Endometrial microvascular endothelial cells (primary cell): Measurements from ENCODE around the gene CAP1. TPM values are rescaled to one million over a fixed set of nuclear protein-coding genes. Genes with fewer than 3 reads are reported as not detected.

Source experiments
- in situ Hi-C: cut with HindIII; loops from 2 replicates; pipeline ENCODE4 v1.10.0; 2017; ENCODE audit warnings: low sequenced_read_pairs, low pct_unique_long_range_greater_than_20kb; ENCODE audit errors: inconsistent ontology term
- total RNA-seq: library from RNA; depleted of rRNA; stranded (reverse); fragments of >200 nt; gene quantifications from one replicate; pipeline ENCODE4 v1.2.3, GENCODE V29; 2015; ENCODE audit errors: inconsistent ontology term

Gene CAP1
- total RNA-seq, 1 donor from 2014 or later = 549 TPM

DNA sequence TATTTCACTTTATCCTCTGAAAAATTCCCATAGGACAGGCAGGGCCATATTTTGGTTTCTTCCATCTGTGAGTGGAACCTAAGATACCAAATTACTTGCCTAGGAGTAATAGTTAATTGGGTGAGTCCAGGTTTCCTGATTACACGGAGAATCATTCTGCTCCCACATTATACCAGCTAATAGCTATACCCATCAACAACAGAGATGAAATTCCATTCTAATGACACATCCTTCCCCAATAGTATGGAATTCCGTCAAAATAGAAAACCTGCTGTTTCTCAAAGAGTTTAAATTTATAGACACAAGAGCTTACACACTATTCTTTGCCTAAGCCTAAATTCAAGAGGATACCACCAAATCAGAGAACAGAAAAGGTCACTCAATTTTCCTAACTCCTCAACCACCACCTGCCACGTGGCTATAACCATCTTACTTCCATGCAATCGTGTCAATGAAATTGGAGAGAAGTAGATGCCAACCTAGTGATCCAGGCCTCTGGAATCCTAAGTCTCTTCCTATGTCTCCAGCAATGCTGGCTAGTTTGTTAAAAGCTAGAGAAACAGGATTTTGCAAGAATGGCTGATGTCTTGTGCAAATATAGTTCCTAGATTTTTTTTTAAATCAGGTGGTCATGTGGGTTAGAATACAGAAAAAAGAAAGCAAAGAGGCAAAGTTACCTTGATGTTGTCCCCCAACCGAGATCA lies 50.3 kb downstream of the CAP1 start:
- in situ Hi-C loops = no loop called here

DNA sequence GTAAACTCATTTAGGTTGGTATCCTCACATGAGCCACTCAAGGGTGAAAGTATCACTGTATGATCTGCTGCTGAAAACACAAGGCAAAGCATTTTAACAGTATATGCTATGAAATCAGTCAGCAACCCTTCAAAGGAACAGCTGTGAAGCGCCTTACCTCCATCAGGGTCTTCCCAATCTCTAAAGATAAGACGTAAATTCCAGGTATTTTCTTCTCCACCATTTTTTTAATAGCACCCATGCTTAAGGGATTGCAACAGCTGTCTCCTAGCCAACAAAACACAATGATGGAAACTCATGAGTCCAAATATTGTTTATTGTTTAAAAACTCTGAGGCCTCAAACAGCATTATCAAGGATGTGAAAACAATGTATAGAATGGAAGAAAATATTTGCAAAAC lies 51.7 kb downstream of the CAP1 start:
- in situ Hi-C loops = no loop called here

DNA sequence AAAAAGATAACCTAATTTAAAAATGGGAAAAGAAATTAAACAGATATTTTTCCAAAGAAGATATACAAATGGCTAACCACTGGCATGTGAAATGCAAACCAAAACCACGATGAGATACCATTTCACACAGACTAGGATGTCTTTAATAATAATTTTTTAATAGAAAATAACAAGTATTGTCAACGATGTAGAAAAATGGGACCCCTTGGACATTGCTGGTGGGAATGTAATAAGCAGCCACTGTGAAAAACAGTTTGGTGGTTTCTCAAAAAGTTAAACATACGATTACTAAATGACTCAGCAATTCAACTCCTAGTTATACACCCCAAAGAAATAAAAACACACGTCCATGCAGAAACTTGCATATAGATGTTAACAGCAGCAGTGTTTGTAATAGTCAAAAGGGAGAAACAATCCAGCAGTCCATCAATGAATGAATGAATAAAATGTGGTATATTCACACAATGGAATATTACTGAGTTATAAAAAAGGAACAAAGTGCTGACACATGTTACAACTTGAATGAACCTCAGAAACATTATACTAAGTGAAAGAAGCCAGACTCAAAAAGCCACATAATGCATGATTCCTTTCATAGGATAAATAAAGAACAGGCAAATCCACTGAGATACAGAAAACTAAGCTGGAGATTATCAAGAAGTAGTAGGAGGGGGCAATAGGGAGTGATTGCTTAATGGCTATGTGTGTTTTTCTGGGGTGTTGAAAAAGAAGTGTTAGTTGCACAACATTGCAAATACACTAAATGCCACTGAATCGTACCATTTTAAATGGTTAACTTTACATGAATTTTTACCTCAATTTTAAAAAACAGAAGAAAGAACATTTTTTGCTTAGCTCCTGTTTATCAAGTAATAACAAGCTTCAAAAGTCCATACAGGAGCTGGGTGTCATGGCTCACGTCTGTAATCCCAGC lies 52.4 kb downstream of the CAP1 start:
- in situ Hi-C loops = no loop called here

DNA sequence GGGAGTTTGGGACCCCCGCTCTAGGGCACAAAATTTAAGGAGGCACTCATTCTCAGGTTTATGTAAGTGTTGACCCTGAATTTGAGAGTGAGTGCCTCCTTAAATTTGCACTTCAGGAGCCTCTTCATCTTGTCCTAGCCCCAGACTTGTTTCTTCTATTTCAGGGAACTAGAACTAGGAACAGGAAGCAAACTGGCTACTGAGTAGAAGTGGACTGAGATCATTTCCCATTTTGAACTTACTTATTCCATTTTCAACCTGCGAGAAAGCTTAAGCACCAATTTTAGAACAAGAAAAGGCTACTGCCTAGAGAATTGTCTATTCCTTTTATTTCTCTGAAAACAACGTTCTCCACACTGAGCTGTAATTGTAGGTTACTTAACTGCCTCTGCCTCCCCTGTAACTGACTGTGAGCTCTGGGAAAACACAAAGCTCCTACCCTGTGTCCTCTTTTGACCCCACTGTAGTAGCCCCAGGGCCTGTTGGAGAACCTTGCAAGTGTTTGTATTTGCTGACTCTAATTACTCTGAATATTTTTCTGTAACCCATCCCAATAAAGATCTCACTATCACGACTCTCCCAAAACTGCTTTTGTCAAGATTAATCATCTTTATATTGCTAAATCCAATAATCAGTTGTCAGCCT lies 54.1 kb downstream of the CAP1 start:
- in situ Hi-C loops = no loop called here

DNA sequence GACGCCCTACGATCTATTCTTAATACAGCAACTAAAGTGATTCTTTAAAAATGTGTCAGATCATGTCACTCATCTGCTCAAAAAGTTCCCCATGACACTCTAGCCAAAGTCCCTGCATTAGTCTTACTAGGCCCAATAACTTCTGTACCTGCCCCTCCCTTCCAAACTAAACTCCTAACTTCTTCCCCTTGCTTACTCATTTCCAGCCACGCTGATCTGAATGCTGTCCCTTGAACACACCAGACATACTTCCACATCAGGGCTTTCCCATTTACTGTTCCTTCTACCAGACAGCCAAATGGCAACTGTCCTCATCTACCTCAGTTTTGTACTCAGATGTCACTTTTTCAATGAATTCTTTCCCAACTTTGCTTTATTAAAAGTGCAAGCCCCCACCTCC lies 55.3 kb downstream of the CAP1 start:
- in situ Hi-C loops = no loop called here

DNA sequence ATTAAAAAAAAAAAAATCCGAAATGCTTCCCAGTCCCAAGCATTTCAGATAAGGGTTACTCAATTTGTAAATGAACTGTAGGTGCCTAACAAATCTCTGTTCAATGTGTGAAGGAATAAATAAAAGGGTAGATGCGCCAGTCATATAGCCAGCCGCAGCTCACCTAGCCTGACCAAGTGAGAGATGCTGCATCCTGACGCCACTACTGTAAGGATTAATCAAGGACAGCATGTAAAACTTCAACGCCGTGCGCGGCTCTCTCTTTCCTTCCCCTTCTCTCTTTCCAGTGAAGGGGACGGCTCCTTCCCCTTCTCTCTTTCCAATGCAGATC lies 56.1 kb downstream of the CAP1 start:
- in situ Hi-C loops = no loop called here

DNA sequence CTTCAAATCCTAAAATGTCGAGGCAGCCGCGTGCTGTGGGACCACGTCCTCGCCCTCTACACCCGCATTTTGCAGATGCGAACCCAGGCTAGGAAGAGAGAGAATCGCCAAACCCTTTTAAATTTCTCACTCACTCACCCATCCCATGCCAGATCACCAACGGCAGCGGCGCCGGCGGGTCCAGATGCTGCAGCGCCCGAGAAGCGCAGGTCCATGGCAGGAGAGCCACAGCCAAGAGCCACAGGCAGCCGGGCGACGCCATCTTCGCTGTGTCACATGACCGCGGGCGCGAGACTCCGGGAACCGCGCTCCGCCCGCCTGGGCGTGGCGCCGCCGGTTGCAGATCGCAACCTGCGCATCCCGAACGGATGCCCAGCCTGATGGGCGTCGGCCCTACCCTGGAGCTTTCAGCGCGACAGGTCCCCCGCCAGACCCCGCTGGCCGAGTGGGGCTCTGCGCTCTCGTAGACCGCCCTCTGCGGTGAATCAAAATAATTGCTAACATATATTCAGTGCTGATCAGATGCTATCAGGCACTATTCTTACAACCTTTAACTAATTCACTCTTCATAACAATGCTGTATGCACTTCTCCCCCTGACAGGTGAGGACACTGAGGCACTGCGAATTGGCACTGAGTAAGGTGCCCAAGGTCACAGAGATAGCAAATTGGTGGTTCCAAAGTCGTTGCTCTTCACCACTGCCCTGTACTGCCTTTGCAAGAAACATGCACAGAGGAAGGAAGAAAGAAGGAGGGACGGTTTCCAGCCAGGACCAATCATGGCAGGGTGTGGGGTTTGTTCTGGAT lies 56.7 kb downstream of the CAP1 start, which contains the start of gene PPT1:
TSS of gene PPT1 (minus strand) at position 276 of the 806 bp plus-strand sequence. CDS start at position 262, 14 bp downstream.
- in situ Hi-C loops = no loop called here

DNA sequence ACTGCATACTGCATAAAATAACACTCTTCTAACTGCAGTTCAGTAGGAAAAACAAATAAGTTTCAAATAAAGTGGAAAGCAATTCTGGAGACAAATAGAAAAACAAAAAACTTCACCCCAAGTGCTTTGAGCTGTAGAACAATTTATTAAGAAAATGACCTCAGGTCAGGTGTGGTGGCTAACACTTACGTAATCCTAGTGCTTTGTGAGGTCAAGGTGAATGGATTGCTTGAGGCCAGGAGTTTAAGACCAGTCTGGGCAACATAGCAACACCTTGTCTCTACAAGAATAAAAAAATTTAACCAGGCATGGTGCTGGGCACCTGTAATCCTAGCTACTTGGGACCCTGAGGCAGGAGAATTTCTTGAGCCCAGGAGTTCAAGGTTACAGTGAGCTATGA lies 61.5 kb downstream of the CAP1 start:
- in situ Hi-C loops = no loop called here

DNA sequence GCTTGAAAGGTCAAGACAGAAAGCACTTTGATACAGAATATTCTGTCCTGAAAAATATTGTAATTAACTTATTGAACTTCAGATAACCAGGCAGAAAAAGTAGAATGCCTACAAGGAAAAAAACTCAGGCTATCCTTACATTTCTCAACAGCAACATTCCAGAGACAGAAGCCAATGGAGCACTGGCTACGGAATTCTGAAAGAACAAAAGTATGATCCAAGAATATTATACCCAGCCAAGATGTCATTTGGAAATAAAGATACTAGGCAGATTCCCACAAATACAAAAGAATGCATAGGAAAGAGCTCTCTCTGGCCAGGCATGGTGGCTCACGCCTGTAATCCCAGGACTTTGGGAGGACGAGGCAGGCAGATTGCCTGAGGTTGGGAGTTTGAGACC lies 62.4 kb downstream of the CAP1 start:
- in situ Hi-C loops = no loop called here

DNA sequence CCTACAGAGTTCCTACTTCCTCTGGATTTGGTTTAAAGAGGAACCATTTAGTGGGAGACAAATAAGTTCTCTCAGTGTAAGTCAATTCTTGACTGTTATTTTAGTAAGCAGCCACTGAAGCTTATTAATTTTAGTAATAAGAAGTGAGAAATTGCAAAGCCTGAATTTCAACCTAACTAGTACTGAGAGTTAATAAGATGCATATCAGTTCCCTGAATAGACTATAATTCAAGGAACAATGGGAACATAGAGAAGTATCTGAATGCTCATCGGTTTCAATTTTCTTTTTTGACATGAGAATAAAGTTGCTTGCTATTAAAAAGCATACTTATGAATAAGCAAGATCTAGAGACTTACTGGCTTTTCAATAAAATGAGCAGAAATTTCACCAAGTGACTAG lies 64.5 kb downstream of the CAP1 start:
- in situ Hi-C loops = no loop called here

DNA sequence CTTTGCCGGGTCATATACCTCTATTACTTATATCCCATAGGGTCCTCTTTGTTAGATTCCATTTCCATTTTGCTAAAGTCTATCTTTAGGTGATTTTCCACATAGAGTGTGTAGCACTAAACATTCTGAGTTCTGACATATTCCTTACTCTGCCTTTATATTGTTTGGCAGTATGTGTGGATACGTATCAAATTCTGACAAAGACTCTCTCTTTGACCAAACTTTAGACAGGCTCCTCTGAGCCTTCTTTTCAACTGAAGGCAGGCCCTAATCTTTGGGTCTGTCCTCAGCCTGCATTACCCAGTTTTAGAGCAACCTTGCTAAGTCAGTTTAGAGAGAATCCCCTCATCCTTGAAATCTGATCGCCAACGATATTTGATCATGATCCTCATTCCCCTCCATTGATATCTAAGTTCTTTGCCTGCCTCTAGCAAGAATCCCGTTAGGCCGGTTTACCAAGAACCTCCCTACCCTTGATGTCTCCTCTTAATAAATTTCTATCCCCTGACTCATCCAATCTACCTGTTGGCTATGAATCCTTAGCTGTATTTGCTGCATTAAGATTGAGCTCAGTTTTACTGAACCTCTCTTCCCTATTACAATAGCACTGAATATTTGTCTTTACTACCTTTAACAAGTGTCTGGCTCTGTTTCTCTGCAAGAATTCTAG lies 66.9 kb downstream of the CAP1 start:
- in situ Hi-C loops = no loop called here

DNA sequence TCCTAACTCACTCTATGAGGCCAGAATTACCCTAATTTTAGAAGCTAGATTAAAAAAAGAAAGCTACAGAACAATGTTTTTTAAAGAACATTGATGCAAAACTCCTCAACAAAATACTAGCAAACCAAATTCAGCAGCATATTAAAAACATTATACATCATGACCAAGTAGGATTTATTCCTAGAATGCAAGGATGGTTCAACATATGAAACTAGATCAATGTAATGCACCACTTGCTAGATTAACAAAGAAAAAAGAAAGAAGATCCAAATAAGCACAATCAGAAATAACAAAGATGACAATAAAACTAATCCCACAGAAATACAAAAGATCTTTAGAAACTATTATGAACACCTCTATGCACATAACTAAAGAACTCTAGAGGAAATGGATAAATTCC lies 69.9 kb downstream of the CAP1 start:
- in situ Hi-C loops = no loop called here

DNA sequence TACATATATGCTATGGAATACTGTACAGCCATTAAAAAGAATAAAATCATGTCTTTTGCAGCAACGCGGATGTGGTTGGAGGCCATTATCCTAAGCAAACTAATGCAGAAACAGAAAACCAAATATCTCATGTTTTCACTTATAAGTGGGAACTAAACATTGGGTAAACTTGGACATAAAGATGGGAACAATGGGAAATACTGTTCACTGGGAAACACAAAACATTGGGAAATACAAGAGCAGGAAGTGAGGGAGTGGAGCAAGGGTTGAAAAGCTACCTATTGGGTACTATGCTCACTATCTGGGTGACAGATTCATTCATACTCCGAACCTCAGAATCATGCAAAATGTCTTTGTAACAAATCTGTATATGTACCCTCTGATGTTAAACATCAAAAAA lies 73.9 kb downstream of the CAP1 start:
- in situ Hi-C loops = no loop called here

DNA sequence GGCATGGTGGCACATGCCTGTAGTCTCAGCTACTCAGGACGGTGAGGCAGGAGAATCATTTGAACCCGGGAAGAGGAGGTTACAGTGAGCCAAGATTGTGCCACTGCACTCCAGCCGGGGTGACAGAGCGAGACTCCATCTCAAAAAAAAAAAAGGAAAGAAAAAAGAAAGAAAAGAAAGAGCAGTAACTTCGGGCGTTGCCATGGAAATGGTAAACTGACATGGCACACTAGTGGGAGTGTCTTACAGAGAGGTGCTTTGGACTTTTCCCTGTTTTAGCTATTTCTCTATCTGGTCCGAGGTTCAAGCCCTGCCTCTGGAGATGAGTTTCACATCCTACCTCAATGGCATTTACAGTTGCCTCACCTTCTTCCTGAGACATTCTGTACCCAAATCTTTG lies 79.6 kb downstream of the CAP1 start:
- in situ Hi-C loops = no loop called here

Other genes with a start within 250 kb of the CAP1 start
- gene TRIT1, start 157.2 kb upstream of the CAP1 start, total RNA-seq = 7.2 TPM
- not detected for gene MYCL, start 138.8 kb upstream of the CAP1 start, total RNA-seq
- gene MFSD2A, start 85.6 kb upstream of the CAP1 start, total RNA-seq = 6.3 TPM
- 108 TPM for gene PPT1, start 56.5 kb downstream of the CAP1 start, total RNA-seq
- gene RLF, start 120.7 kb downstream of the CAP1 start, total RNA-seq = 8.0 TPM
- gene TMCO2, start 207.2 kb downstream of the CAP1 start, total RNA-seq = not detected
- gene ZMPSTE24, start 217.5 kb downstream of the CAP1 start, total RNA-seq = 78.8 TPM